Measurements from ENCODE around the gene KIF24.
"Not testable (repeated sequence)": the region's sequence is repeated elsewhere in the genome, so short reads cannot be mapped to it uniquely, and the experiment has no call there.

Gene KIF24, protein sequence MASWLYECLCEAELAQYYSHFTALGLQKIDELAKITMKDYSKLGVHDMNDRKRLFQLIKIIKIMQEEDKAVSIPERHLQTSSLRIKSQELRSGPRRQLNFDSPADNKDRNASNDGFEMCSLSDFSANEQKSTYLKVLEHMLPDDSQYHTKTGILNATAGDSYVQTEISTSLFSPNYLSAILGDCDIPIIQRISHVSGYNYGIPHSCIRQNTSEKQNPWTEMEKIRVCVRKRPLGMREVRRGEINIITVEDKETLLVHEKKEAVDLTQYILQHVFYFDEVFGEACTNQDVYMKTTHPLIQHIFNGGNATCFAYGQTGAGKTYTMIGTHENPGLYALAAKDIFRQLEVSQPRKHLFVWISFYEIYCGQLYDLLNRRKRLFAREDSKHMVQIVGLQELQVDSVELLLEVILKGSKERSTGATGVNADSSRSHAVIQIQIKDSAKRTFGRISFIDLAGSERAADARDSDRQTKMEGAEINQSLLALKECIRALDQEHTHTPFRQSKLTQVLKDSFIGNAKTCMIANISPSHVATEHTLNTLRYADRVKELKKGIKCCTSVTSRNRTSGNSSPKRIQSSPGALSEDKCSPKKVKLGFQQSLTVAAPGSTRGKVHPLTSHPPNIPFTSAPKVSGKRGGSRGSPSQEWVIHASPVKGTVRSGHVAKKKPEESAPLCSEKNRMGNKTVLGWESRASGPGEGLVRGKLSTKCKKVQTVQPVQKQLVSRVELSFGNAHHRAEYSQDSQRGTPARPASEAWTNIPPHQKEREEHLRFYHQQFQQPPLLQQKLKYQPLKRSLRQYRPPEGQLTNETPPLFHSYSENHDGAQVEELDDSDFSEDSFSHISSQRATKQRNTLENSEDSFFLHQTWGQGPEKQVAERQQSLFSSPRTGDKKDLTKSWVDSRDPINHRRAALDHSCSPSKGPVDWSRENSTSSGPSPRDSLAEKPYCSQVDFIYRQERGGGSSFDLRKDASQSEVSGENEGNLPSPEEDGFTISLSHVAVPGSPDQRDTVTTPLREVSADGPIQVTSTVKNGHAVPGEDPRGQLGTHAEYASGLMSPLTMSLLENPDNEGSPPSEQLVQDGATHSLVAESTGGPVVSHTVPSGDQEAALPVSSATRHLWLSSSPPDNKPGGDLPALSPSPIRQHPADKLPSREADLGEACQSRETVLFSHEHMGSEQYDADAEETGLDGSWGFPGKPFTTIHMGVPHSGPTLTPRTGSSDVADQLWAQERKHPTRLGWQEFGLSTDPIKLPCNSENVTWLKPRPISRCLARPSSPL (N-terminal part only)

DNA sequence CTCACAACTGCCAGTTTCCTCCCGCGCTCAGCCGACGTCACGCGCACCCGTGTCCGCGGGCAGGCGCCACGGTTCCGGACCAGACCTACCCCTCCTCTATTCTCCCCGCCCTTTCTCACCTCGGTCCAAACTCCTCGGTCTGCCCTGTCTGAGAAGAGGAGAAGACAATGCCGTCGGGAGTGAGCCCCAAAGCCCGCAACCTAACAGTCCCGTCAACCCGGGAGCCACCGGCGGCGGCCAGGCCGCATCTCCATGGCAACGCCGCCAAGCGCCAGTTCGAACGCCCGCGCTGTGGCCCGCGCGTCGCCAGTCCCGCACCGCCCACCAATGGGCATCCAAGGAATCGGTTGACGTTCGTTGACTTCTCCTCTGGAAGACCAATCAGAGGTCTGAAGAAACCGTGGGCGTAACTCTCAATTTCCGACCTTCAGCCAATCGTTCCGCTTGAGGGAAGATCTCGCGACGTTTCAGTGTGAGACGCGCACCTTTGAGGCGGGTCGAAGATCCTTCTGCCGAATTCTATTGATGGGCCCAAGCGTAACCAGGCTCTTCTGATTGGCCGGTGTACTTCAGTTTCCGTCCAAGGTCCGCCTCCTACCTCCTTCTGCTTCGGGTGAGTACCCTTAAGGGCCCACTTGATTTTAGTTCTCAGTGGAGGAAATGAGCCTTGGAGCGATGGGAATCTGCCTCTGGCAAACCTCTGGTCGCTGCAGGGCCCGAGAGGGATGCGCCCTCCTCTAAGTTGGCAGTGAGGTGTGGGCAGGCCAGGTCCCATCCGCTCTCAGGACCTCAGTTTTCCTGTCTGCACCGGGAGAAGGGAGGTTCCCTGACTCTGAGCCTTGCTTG is at the start of gene KIF24, which contains the start of gene NUDT2:
Gene KIF24 (minus strand): TSS at position 282 of the 846 bp plus-strand sequence. CDS start 17,922 bp downstream, outside the sequence.
Gene NUDT2 (plus strand): TSS at position 583 of the 846 bp plus-strand sequence. CDS start 9,471 bp downstream, outside the sequence.
- peak; percentile 90 to 92 for DNase-seq

DNA sequence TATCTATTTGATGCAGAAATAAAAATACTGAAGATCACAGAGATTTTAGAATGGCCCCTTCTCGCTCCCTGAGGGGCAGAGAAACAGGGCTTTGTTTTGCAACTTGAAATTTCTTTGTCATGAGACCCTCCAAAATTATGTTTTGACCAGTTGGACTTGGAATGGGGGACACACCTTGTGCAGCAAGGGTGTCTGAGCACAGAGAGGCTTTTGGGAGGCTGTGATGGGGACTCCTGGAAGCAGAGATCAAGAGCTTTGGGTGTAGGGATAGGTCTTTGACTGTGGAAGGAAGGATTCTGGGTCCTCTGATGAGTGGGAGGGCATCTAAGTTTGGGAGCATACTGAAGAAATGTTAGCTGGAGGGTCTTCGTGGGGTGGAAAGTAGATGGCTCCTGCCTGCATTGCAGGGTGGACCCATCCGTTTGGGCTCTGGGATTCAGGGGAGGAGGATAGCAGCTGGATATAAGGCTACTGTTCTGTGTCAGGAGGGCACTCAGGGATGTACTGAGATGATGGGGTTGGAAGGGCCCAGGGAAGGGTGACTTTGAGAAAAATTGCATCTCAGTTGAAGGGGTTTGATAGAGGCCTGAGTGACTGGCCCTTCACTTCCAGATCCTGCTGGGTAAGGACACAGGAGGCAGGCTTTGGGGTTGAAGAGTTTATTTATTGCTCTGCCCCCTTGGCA is 49.5 kb upstream of the KIF24 start:
- DNase-seq, result no peak

DNA sequence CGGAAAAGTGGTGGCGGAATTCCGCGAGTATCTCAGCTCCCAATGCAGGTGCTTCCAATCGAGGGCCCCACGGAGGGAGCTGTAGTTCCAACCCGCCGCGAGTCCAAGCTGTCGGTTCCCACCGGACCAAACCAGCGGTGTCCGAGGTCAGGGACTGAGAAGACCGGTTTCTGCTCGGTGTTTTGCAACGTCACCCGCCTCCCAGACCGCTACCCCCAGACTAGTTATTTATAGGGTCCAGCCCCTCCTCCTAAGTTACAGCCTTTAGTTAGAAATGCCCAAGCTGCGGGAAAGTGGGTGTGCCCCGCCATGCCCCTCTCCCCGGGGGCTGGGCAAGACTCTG is 48.3 kb upstream of the KIF24 start:
- no peak for DNase-seq

DNA sequence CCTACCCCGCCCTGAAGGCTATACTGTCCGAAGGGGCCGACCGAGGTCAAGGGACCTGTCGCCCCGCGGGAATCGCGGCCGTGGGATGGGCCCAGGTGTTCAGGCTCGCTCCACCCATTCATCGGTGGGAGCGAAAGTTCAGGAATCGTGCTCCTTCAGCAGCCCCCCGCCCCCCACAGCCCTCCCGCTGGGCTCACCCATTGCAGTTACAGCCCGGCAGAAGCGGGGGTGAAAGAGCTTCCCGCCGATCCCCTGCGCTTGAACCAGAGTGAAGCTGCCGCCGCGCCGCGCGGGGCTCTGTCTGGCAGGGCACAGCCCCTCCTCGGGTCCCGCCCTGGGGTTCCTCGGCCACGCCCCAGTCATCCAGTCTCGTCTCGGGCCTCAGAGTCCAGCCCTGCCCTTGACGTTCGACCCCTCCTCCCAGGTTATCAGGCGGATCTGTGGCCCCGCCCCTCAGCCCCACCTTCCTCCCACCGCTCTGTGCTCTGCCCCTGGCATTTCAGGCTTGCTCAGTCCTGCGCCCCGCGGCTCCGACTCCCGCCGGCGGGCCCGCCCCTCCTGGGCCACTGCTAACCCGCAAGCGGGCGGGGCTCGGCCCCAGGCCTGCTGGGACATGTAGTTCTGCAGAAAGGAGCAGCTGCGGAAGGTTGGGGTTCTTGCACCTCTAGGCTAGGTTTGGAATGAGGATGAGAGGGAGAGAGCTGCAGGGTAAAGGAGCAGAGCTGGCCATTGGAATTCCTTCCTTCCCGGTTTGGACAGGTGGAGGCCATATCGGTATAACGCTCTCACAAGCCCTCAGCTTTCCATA is 47.7 kb upstream of the KIF24 start, which contains the start of gene MYORG:
Gene MYORG (minus strand): TSS at position 303 of the 808 bp plus-strand sequence. CDS start 3,955 bp downstream, outside the sequence.
- DNase-seq, result peak; percentile 96

DNA sequence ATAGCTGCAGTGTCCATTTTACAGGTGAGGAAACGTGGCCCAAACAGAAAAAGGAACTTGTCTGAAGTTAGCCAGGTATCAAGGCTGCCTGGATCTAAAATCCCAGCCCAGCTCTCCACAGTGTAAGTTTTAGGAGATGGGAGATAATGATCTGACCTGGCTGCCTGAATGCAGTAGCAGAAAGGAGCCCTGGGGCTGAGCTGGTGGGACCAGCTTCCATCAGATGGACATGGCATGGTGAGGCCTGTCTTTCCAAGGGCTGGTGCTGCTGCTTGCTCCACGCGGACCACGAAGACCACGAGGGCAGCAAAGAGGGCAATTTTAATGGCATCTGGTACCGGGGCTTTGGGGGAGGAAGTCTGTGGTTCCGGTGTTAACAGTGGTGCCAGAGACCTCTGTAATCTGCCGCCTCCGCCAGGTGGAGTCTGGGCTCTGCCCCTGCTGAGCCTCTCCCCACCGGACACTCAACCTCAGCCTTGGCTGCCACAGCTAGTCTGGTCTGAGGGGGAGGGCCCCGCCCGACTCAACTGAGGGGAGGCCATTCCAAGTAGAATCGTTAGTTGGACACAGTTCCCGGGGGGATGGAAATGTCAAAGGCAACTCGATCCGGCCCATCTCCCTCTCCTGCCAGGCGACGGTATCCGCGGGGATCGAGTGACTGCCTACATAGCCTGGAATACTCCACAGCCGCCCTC is 47.0 kb upstream of the KIF24 start:
- peak; percentile 19 to 21 for DNase-seq

DNA sequence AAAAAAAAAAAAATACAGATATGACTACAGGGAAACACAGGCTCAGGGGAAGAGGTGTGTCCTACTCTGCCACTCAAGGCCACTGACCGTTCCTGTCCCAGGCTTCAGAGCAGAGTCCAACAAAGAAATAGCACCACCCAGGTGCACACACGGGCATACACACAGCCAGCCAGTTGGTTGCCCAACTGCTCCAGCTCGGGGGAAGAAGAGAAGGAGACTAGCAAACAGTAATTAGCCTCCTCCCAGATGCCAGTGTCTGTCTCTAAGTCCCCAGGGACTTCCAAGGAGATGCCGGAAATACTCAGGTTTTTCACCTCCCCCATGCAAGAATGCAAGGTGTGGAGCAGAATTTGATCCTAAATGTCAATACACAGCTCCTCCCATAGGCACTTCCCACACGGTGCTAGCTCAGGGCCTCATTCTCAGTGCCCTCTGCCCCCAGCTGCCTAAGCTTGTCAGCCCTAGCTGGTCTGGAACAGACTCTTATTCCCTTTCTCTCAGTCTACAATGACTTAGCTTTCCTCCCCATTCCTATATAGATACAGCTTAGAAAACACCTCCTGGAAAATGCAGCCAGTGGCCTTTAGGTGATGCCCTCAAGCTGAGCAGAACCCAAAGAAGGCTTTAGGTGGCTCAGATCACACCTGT is 46.0 kb upstream of the KIF24 start:
- no peak for DNase-seq

DNA sequence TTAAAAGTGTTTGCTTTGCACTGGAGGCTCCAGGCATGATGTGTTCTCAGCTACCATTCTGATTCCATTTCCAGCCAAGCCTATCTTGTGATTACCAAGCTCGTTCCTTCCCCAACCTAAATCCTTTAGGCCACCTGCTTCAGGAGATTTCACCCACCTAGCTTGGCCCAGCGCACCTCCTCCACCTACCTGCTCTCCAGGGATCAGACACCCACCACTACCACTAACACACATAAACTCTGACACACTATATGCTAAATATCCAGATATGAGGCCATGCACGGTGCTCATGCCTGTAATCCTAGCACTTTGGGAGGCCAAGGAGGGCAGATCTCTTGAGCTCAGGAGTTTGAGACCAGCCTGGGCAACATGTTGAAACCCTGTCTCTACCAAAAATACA is 45.3 kb upstream of the KIF24 start:
- DNase-seq, result no peak

DNA sequence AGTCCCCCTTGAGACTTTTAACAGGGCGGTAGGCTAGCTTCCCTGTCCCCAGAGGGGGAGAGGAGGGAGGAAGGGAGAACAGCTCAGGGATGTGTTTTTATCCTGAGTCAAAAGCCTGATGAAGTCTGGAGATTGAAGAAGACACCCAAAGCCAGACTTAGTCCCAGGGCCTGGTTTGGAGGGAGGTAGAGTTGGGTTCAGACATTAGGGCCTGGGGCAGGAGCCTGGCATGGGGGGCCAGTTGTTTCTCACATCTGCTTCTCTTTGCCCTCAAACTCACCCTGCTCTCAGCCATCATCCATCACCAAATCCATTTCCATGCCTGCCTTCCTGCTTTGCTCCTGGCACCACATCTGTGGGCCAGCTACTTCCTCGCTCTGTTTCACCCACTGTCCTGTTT is 44.7 kb upstream of the KIF24 start:
- no peak for DNase-seq

DNA sequence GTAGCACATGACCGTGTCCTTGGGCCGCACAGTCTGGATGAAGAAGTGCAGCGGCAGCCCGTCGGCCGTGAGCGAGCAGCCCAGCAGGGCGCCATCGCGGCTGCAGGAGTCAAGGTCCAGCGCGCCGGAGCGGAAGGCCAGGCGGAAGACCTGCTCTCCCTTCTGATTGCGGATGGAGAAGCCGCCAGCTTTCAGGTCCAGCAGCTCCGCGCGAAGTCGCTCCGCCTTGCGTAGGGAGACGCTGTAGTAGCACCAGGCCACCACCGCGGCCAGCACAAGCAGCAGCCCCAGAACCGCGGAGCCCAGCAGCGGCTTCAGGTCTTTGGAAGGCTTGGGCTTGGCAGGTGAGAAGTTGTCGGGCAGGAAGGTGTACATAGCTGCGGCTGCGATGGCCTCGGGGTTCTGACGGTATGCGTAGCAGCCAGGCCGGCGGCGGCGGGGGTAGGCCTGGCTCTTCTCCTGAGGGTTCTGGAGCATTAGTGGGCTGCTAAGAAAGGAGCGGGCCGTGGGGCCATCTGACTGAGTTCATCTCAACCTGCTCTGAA is 43.5 kb upstream of the KIF24 start:
- DNase-seq, result no peak

DNA sequence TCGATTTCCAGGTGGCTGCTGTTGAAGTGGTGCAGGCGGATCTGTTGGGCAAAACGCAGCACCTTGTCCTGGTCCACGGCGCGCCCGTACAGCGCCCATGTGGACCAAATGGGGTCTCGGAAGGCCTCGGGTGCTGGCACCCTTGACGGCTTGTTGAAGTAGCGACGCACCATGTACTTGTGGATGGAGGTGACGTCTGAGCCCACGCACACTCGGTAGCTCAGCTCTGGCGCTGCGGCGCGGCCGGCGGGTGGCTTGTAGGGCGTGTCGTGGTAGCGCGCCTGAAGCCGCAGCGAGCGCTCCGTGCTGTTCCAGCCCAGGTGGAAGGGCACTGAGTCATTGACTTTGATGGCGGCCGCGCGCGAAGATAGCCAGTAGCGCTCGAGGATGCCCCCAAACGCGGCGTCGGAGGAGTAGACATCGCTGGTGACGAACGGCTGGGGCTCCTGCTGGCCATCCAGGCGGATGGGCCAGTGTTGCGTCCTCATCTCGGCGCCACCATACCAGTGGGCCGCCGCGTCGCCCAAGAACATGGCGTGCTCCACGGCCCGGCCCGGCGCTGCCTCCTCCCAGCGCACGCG is 42.9 kb upstream of the KIF24 start:
- no peak for DNase-seq

DNA sequence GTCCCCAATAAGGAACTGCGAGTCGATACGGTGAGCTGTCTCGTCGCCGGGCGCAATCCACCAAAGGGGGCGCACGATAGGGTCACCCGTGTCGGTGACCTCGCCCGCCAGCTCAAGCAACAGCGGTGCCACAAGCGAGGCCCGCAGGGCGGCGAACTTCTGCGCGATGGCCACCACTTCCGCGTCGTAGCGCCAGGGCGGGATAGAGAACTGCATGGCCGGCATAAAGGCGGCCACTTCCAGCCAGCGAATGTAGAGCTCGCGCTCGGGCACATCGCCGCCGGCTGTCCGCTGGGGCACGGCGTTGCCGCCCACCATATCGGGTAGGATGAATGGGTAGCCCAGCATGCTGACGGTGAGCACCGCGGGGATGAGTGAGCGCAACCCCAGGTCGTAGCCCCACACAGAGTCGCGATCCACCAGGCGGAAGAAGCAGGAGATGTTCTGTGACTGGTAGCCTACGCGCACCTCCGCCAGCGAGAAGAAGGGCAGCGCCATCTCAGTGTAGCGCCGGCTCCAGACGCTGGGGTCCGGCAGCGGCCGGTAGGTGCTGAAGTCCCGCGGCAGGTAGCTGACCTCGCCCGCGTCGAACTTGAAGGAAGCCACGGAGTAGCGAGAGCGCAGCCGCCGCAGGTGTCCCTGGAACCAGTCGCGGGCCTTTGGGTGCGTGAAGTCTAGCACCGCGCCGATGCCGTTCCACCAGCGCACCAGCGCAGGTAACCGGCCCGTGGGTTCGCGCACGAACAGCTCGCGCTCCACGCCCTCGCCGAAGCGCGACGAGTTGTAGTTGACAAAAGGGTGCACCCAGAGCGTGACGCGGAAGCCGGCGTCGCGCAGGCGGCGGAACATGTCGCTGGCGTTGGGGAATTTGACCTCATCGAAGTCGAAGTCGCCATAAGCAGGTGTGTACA is 42.2 kb upstream of the KIF24 start:
- no peak for DNase-seq

DNA sequence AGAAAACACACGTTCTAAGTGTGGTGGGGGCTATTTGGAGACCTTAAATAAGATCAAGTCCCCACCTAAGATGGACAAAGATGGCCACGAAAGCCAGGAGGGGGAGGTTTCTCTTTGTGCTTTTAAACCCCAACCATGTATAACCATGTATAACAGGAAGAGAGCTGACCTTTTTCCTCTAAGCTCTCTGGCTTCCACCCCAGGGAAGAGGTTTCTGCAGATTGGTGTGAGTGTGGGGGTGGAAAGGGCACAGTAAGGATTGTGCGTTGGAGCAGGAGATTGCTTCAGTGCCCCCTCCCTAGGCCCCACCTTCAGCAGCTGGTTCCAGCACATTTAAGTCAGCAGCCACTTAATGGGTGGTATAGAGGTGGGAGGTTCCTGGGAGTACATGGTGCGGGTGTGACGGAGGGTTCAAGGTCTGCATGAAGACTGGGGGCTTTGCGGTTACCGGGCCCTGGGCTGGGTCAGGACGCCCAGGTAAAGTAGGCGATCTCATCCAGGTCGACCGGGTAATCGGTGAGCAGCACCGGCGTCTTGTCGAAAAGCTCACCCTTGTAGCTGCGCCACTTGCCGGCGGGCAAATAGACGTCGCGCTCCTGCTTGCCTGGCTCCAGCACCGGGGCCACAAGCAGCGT is 41.4 kb upstream of the KIF24 start:
- no peak for DNase-seq

DNA sequence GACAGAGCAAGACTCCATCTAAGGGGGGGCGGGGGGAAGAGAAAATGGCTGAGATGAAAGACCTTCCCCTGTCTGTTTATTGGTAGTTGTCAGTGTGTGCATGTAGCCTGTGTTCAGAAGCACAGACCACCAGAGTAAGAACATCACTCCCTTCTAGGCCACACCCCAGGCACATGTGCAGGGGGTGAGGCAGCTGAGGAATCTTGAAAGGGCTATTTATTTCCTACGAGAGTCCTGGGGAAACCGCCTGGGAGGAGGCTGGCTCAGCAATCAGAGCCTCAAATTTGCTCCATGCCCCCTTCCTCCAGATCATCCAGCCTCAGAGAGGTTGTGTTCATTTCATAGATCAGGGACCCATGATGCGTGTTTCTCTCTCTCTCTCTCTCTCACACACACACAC is 40.6 kb upstream of the KIF24 start:
- no peak for DNase-seq

DNA sequence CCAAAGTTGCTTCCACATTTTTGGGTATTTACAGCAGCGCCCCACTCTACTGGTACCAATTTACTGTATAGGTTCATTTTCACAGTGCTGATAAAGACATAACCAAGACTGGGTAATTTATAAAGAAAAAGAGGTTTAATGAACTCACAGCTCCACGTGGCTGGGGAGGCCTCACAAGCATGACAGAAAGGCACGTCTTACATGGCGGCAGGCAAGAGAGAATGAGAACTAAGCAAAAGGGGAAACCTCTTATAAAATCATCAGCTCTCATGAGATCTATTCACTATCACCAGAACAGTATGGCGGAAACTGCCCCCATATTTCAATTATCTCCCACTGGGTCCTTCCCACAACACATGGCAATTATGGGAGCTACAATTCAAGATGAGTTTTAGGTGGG is 39.7 kb upstream of the KIF24 start:
- not testable (repeated sequence) for DNase-seq

DNA sequence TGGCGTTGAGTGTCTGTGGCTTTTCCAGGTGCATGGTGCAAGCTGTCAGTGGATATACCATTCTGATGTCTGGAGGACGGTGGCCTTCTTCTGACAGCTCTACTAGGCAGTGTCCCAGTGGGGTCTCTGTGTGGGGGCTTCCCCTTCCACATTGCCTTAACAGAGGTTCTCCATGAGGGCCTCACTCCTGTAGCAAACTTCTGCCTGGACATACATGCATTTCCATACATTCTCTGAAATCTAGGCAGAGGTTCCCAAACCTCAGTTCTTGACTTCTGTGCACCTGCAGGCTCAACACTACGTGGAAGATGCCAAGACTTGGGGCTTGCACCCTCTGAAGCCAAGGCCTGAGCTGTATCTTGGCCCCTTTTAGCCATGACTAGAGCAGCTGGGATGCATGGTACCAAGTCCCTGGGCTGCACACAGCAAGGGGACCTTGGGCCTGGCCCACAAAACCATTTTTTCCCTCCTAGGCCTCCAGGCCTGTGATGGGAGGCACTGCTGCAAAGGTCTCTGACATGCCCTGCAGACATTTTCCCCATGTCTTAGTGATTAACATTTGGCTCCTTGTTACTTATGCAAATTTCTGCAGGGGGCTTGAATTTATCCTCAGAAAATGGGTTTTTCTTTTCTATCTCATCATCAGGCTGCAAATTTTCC is 38.8 kb upstream of the KIF24 start:
- not testable (repeated sequence) for DNase-seq

DNA sequence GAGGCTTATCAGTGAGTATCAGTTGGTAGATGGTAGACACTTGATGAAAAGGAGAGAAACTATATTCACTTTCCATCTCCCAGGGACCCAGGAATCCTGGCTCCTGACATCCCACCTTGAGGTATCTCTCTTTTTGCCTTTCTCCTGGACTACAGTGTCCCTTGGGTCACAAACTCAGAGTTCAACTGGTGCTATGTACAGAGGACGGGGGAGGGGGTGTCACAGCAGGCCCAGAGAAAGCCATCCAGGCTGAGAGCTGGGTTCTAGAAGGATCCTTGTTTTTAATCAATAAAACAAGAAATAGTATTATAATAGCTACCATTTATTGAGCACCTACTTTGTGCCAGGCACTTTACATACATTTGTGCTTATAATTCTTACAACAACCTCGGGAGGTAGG is 37.3 kb upstream of the KIF24 start:
- no peak for DNase-seq
